Ishikawa (cell line): ENCODE measurements around the gene PPP1R1C.

Experiments used
- CEBPB ChIP-seq: IDR thresholded peaks from 2 replicates; pipeline ENCODE4 v1.6.1; 2012
- CREB1 ChIP-seq: IDR thresholded peaks from 2 replicates; pipeline ENCODE4 v1.6.1; 2012; ENCODE audit warnings: low read depth
- EGR1 ChIP-seq: IDR thresholded peaks from 2 replicates; pipeline ENCODE4 v1.6.1; 2012
- EP300 ChIP-seq: IDR thresholded peaks from 2 replicates; pipeline ENCODE4 v1.6.1; 2012; ENCODE audit warnings: borderline replicate concordance
- FOXM1 ChIP-seq: IDR thresholded peaks from 2 replicates; pipeline ENCODE4 v1.6.1; 2012; ENCODE audit warnings: low read depth, borderline replicate concordance
- NFIC ChIP-seq: IDR thresholded peaks from 2 replicates; pipeline ENCODE4 v1.6.1; 2012
- RAD21 ChIP-seq: IDR thresholded peaks from 2 replicates; pipeline ENCODE4 v1.6.1; 2012; ENCODE audit warnings: low read depth
- TAF1 ChIP-seq: IDR thresholded peaks from 2 replicates; pipeline ENCODE4 v1.6.1; 2012; ENCODE audit warnings: low read depth, mild to moderate bottlenecking
- TCF12 ChIP-seq: IDR thresholded peaks from 2 replicates; pipeline ENCODE4 v1.6.1; 2012; ENCODE audit warnings: low read depth
- TEAD4 ChIP-seq: IDR thresholded peaks from 2 replicates; pipeline ENCODE4 v1.6.1; 2012
- YY1 ChIP-seq: IDR thresholded peaks from 2 replicates; pipeline ENCODE4 v1.6.1; 2012; ENCODE audit warnings: low read depth
- ZBTB7A ChIP-seq: IDR thresholded peaks from 2 replicates; pipeline ENCODE4 v1.6.1; 2012; ENCODE audit warnings: low read depth
- TF ChIP-seq, protein P1 (sequence below): IDR thresholded peaks from 2 replicates; pipeline ENCODE4 v1.6.1; 2012
- TF ChIP-seq, protein P2 (sequence below): IDR thresholded peaks from 2 replicates; pipeline ENCODE4 v1.6.1; 2012
- TF ChIP-seq, protein P3 (sequence below): IDR thresholded peaks from 2 replicates; pipeline ENCODE4 v1.6.1; 2012; ENCODE audit warnings: low read depth, mild to moderate bottlenecking

The PPP1R1C gene

GRCh38 chr2:182103526-182103925 is 117.9 kb downstream of the PPP1R1C start:
- TF ChIP-seq FOXM1 (no peak), ZBTB7A (no peak), NFIC (no peak), RAD21 (no peak), YY1 (no peak), TCF12 (no peak), EP300 (no peak), TEAD4 (no peak), CREB1 (no peak), TAF1 (no peak), CEBPB (no peak), EGR1 (no peak)
- TF ChIP-seq, protein P1, sequence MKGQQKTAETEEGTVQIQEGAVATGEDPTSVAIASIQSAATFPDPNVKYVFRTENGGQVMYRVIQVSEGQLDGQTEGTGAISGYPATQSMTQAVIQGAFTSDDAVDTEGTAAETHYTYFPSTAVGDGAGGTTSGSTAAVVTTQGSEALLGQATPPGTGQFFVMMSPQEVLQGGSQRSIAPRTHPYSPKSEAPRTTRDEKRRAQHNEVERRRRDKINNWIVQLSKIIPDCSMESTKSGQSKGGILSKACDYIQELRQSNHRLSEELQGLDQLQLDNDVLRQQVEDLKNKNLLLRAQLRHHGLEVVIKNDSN = no peak
- TF ChIP-seq, protein P2, sequence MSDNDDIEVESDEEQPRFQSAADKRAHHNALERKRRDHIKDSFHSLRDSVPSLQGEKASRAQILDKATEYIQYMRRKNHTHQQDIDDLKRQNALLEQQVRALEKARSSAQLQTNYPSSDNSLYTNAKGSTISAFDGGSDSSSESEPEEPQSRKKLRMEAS = no peak
- TF ChIP-seq, protein P3, sequence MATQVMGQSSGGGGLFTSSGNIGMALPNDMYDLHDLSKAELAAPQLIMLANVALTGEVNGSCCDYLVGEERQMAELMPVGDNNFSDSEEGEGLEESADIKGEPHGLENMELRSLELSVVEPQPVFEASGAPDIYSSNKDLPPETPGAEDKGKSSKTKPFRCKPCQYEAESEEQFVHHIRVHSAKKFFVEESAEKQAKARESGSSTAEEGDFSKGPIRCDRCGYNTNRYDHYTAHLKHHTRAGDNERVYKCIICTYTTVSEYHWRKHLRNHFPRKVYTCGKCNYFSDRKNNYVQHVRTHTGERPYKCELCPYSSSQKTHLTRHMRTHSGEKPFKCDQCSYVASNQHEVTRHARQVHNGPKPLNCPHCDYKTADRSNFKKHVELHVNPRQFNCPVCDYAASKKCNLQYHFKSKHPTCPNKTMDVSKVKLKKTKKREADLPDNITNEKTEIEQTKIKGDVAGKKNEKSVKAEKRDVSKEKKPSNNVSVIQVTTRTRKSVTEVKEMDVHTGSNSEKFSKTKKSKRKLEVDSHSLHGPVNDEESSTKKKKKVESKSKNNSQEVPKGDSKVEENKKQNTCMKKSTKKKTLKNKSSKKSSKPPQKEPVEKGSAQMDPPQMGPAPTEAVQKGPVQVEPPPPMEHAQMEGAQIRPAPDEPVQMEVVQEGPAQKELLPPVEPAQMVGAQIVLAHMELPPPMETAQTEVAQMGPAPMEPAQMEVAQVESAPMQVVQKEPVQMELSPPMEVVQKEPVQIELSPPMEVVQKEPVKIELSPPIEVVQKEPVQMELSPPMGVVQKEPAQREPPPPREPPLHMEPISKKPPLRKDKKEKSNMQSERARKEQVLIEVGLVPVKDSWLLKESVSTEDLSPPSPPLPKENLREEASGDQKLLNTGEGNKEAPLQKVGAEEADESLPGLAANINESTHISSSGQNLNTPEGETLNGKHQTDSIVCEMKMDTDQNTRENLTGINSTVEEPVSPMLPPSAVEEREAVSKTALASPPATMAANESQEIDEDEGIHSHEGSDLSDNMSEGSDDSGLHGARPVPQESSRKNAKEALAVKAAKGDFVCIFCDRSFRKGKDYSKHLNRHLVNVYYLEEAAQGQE = no peak

- TF ChIP-seq, protein P2 = no peak
- TF ChIP-seq TEAD4 (no peak), TAF1 (no peak), YY1 (no peak), TCF12 (no peak), EP300 (no peak), CREB1 (no peak)
- TF ChIP-seq, protein P1 = no peak
Observed at GRCh38 chr2:182110347-182110746, 124.7 kb downstream of the PPP1R1C start.

DNA sequence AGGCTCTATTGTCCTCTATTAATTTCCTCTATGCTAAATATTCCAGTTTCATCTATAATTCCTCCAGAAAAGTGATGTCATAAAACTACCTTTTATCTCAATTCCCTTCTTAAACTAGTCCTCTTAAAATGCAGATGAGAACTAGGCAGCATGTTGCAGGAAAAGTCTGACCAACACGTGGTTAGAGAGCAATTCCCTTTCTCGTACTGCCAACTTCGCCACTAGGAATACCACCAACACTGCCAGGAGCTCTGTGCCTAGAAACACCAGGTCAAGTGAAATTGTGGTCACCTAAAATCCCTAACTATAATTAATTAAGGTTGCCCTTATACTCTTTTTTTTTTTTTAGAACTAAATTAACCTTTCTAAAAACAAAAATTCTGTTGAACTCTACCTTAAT is 127.7 kb downstream of the PPP1R1C start:
- TF ChIP-seq, protein P3 = no peak
- TF ChIP-seq ZBTB7A = no peak
- no peak for TF ChIP-seq EP300
- TF ChIP-seq, protein P2 = no peak
- TF ChIP-seq TCF12 = no peak
- TF ChIP-seq CREB1 = no peak
- no peak for TF ChIP-seq EGR1
- TF ChIP-seq FOXM1 = no peak
- TF ChIP-seq, protein P1 = no peak
- no peak for TF ChIP-seq NFIC
- TF ChIP-seq CEBPB = no peak
- TF ChIP-seq TAF1 = no peak
- TF ChIP-seq TEAD4 = no peak
- no peak for TF ChIP-seq RAD21
- no peak for TF ChIP-seq YY1

GRCh38 chr2:182115258-182115657 is 129.6 kb downstream of the PPP1R1C start:
- TF ChIP-seq TAF1 = no peak
- no peak for TF ChIP-seq NFIC
- no peak for TF ChIP-seq CREB1
- no peak for TF ChIP-seq TEAD4
- TF ChIP-seq TCF12 = no peak
- no peak for TF ChIP-seq EP300
- TF ChIP-seq, protein P2 = no peak
- TF ChIP-seq ZBTB7A = no peak
- no peak for TF ChIP-seq FOXM1
- TF ChIP-seq EGR1 = no peak

DNA sequence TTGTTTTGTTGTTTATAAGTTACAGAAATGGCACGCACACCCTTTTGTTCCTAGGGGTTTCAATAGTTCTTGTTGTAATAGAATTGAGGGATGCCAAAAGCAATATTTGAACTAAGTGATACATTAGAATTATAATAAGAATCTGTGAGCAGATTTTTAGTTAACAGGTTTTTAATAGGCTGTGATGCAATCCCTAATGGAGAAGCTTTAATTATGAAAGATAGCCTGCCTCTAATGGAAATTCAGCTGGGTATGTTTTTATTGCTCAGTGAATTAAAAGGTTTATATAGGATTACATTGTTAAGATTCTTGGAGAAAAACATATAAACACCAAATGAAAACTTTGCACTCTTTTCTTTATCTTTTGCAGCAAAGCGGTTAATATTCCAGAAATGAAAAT is 131.1 kb downstream of the PPP1R1C start:
- TF ChIP-seq TAF1 (no peak), TCF12 (no peak), EGR1 (no peak), NFIC (no peak)
- TF ChIP-seq, protein P2 = no peak
- TF ChIP-seq, protein P1 = no peak
